Measurements from ENCODE around the gene NCK2. TPM values are rescaled to one million over a fixed set of nuclear protein-coding genes. Genes with fewer than 3 reads are reported as not detected.
A peak's percentile ranks its signal among the peaks of the same experiment; 100 is the strongest.
"Not testable (repeated sequence)": the region's sequence is repeated elsewhere in the genome, so short reads cannot be mapped to it uniquely, and the experiment has no call there.

NCK2 gene
- total RNA-seq, 2 experiments from 2014 or later, result 84.7 to 87.5 TPM

GRCh38 chr2:105768176-105768575, 23.5 kb downstream of the NCK2 start:
- Mint-ChIP-seq H3K9me3 (ENCODE audit: low read depth) (no peaks in the 10 kb centered on the region), H3K27me3 (no peaks in the 10 kb centered on the region), H3K4me3 (no peak overlapping the region), H3K36me3 (ENCODE audit: low read depth) (peaks cover 61% of the 10 kb centered on the region), H3K27ac (peak overlapping the region; percentile 84), H3K4me1 (peaks cover 95% of the 10 kb centered on the region)
- ATAC-seq (no peak), DNase-seq (no peak)
- ChIA-PET CTCF (interaction anchor here (1.2 to 1.8 kb wide), 4 partner anchors 9 to 21 kb away, joined by 3 to 5 read pairs (median 4); no protein-coding TSS in a partner anchor), POLR2A (interaction anchor here (1.0 to 1.1 kb wide), 2 partner anchors 8 to 21 kb away, joined by 3 read pairs; no protein-coding TSS in a partner anchor)
- intact Hi-C loops (cut with DNase I, micrococcal nuclease), result loop anchor here in 1 of 2 experiments (2.0 kb wide), 1 partner anchor 13 kb away; no protein-coding TSS in a partner anchor

GRCh38 chr2:105768961-105769452, 24.3 kb downstream of the NCK2 start:
- peak overlapping the region; percentile 92 for H3K27ac Mint-ChIP-seq
- peaks cover 65% of the 10 kb centered on the region for H3K36me3 Mint-ChIP-seq (ENCODE audit: low read depth)
- no peaks in the 10 kb centered on the region for H3K27me3 Mint-ChIP-seq
- ChIA-PET CTCF (interaction anchor here (0.6 to 1.8 kb wide), 7 partner anchors 9 to 414 kb away, joined by 3 to 5 read pairs (median 4); no protein-coding TSS in a partner anchor), POLR2A (interaction anchor here (0.6 to 1.2 kb wide), 5 partner anchors 11 to 55 kb away, joined by 3 to 6 read pairs (median 4); no protein-coding TSS in a partner anchor)
- H3K9me3 Mint-ChIP-seq (ENCODE audit: low read depth), result no peaks in the 10 kb centered on the region
- intact Hi-C loops (cut with DNase I, micrococcal nuclease), result loop anchor here in 1 of 2 experiments (2.0 kb wide), 1 partner anchor 14 kb away; no protein-coding TSS in a partner anchor
- DNase-seq (peak; percentile 41), ATAC-seq (peak; percentile 55)
- peaks cover 96% of the 10 kb centered on the region for H3K4me1 Mint-ChIP-seq
- H3K4me3 Mint-ChIP-seq, result peak overlapping the region; percentile 46

GRCh38 chr2:105769504-105769903, 24.8 kb downstream of the NCK2 start:
- ChIA-PET CTCF (interaction anchor here (0.6 to 1.8 kb wide), 7 partner anchors 8 to 415 kb away, joined by 3 to 5 read pairs (median 4); no protein-coding TSS in a partner anchor), POLR2A (interaction anchor here (0.6 to 1.2 kb wide), 5 partner anchors 12 to 54 kb away, joined by 3 to 6 read pairs (median 4); no protein-coding TSS in a partner anchor)
- Mint-ChIP-seq H3K4me3 (peak overlapping the region; percentile 46), H3K9me3 (ENCODE audit: low read depth) (no peaks in the 10 kb centered on the region), H3K4me1 (peaks cover 96% of the 10 kb centered on the region), H3K27me3 (no peaks in the 10 kb centered on the region), H3K27ac (peak overlapping the region; percentile 92), H3K36me3 (ENCODE audit: low read depth) (peaks cover 65% of the 10 kb centered on the region)
- DNase-seq, result peak; percentile 48
- ATAC-seq, result peak; percentile 40
- intact Hi-C loops (cut with DNase I, micrococcal nuclease), result loop anchor here in 1 of 2 experiments (2.0 kb wide), 1 partner anchor 15 kb away; no protein-coding TSS in a partner anchor

- Mint-ChIP-seq H3K36me3 (ENCODE audit: low read depth) (peaks cover 63% of the 10 kb centered on the region), H3K27me3 (no peaks in the 10 kb centered on the region), H3K4me3 (no peak overlapping the region), H3K9me3 (ENCODE audit: low read depth) (no peaks in the 10 kb centered on the region), H3K4me1 (peaks cover 96% of the 10 kb centered on the region), H3K27ac (peak overlapping the region; percentile 92)
- ChIA-PET CTCF (no interaction called here), POLR2A (interaction anchor here (1.1 kb wide), 1 partner anchor 23 kb away, joined by 3 read pairs; no protein-coding TSS in a partner anchor)
- ATAC-seq (no peak), DNase-seq (no peak)
- intact Hi-C loops (cut with DNase I, micrococcal nuclease), result no loop called here
Measured at GRCh38 chr2:105770149-105770548, 25.4 kb downstream of the NCK2 start.

GRCh38 chr2:105771291-105771690, 26.6 kb downstream of the NCK2 start:
- DNase-seq; H3K4me3 Mint-ChIP-seq; intact Hi-C loops (cut with DNase I, micrococcal nuclease); H3K27me3 Mint-ChIP-seq; H3K9me3 Mint-ChIP-seq (ENCODE audit: low read depth); ATAC-seq; POLR2A ChIA-PET: not testable (repeated sequence)
- Mint-ChIP-seq H3K36me3 (ENCODE audit: low read depth) (peaks cover 58% of the 10 kb centered on the region), H3K4me1 (peaks cover 96% of the 10 kb centered on the region), H3K27ac (peak overlapping the region; percentile 85)
- CTCF ChIA-PET, result interaction anchor here (1.0 to 1.6 kb wide), 4 partner anchors 11 to 224 kb away, joined by 3 to 9 read pairs (median 6); no protein-coding TSS in a partner anchor

GRCh38 chr2:105771836-105772235, 27.1 kb downstream of the NCK2 start:
- CTCF ChIA-PET, result interaction anchor here (0.6 to 1.6 kb wide), 7 partner anchors 8 to 421 kb away, joined by 3 to 9 read pairs (median 3); no protein-coding TSS in a partner anchor
- no peak for ATAC-seq
- intact Hi-C loops (cut with DNase I, micrococcal nuclease), result no loop called here
- Mint-ChIP-seq H3K4me3 (no peak overlapping the region), H3K9me3 (ENCODE audit: low read depth) (no peaks in the 10 kb centered on the region), H3K27me3 (no peaks in the 10 kb centered on the region), H3K36me3 (ENCODE audit: low read depth) (peaks cover 53% of the 10 kb centered on the region), H3K27ac (peak overlapping the region; percentile 85), H3K4me1 (peaks cover 96% of the 10 kb centered on the region)
- no peak for DNase-seq
- POLR2A ChIA-PET, result interaction anchor here (0.6 kb wide), 1 partner anchor 26 kb away, joined by 4 read pairs; no protein-coding TSS in a partner anchor

GRCh38 chr2:105772362-105772761, 27.6 kb downstream of the NCK2 start:
- DNase-seq, result no peak
- H3K4me3 Mint-ChIP-seq, result no peak overlapping the region
- no peaks in the 10 kb centered on the region for H3K27me3 Mint-ChIP-seq
- peaks cover 52% of the 10 kb centered on the region for H3K36me3 Mint-ChIP-seq (ENCODE audit: low read depth)
- POLR2A ChIA-PET, result no interaction called here
- peaks cover 96% of the 10 kb centered on the region for H3K4me1 Mint-ChIP-seq
- no peaks in the 10 kb centered on the region for H3K9me3 Mint-ChIP-seq (ENCODE audit: low read depth)
- H3K27ac Mint-ChIP-seq, result peak overlapping the region; percentile 85
- no peak for ATAC-seq
- intact Hi-C loops (cut with DNase I, micrococcal nuclease), result no loop called here
- CTCF ChIA-PET, result interaction anchor here (0.6 to 1.6 kb wide), 7 partner anchors 8 to 421 kb away, joined by 3 to 9 read pairs (median 3); no protein-coding TSS in a partner anchor

GRCh38 chr2:105773568-105773967, 28.9 kb downstream of the NCK2 start:
- H3K4me1 Mint-ChIP-seq, result peaks cover 96% of the 10 kb centered on the region

GRCh38 chr2:105774781-105775337, 30.1 kb downstream of the NCK2 start:
- Mint-ChIP-seq H3K4me1 (peaks cover 92% of the 10 kb centered on the region), H3K4me3 (no peak overlapping the region), H3K9me3 (ENCODE audit: low read depth) (no peaks in the 10 kb centered on the region), H3K27ac (peak overlapping the region; percentile 85), H3K36me3 (ENCODE audit: low read depth) (peaks cover 41% of the 10 kb centered on the region), H3K27me3 (no peaks in the 10 kb centered on the region)
- DNase-seq, result no peak
- intact Hi-C loops (cut with DNase I, micrococcal nuclease), result no loop called here
- CTCF ChIA-PET, result interaction anchor here (0.5 to 0.9 kb wide), 2 partner anchors 8 to 62 kb away, joined by 3 to 4 read pairs; no protein-coding TSS in a partner anchor
- ATAC-seq, result peak; percentile 23
- POLR2A ChIA-PET, result no interaction called here

More at GRCh38 chr2:105773568-105773967, 28.9 kb downstream of the NCK2 start:
- Mint-ChIP-seq H3K27me3 (no peaks in the 10 kb centered on the region), H3K4me3 (no peak overlapping the region), H3K9me3 (ENCODE audit: low read depth) (no peaks in the 10 kb centered on the region), H3K36me3 (ENCODE audit: low read depth) (peaks cover 45% of the 10 kb centered on the region), H3K27ac (peak overlapping the region; percentile 85)
- DNase-seq, result no peak
- ChIA-PET CTCF (interaction anchor here (0.6 to 1.1 kb wide), 2 partner anchors 13 to 25 kb away, joined by 3 to 5 read pairs; no protein-coding TSS in a partner anchor), POLR2A (no interaction called here)
- ATAC-seq, result no peak
- intact Hi-C loops (cut with DNase I, micrococcal nuclease), result no loop called here

GRCh38 chr2:105775809-105776559, 31.3 kb downstream of the NCK2 start:
- peak overlapping the region; percentile 47 for H3K4me3 Mint-ChIP-seq
- H3K36me3 Mint-ChIP-seq (ENCODE audit: low read depth), result peaks cover 48% of the 10 kb centered on the region
- POLR2A ChIA-PET, result interaction anchor here (1.0 kb wide), 1 partner anchor 8 kb away, joined by 3 read pairs; no protein-coding TSS in a partner anchor
- intact Hi-C loops (cut with DNase I, micrococcal nuclease), result loop anchor here in 1 of 2 experiments (2.0 kb wide), 1 partner anchor 21 kb away; no protein-coding TSS in a partner anchor
- CTCF ChIA-PET, result interaction anchor here (0.6 to 3.7 kb wide), 5 partner anchors 13 to 310 kb away, joined by 3 to 12 read pairs (median 3); no protein-coding TSS in a partner anchor
- peak; percentile 58 for ATAC-seq
- no peaks in the 10 kb centered on the region for H3K9me3 Mint-ChIP-seq (ENCODE audit: low read depth)
- no peaks in the 10 kb centered on the region for H3K27me3 Mint-ChIP-seq
- peak overlapping the region; percentile 84 for H3K27ac Mint-ChIP-seq
- H3K4me1 Mint-ChIP-seq, result peaks cover 95% of the 10 kb centered on the region
- peak; percentile 61 for DNase-seq

Data from activated CD4-positive, alpha-beta T cell treated with anti-CD3 and anti-CD28 coated beads for 36 hours (primary cell).